Measurements from ENCODE around the gene USP37.

Gene USP37

GRCh38 chr2:218405746-218406208 is 162.4 kb downstream of the USP37 start:
- peak overlapping the region; percentile 67 for H3K4me3 ChIP-seq
- DNase-seq (ENCODE audit: low spot score): peak; percentile 87
- H3K27ac ChIP-seq: peak overlapping the region; percentile 79 to 95
- no peak for TF ChIP-seq CTCF (IDR thresholded peaks at IDR 0.05)

GRCh38 chr2:218405086-218405745 is 162.9 kb downstream of the USP37 start:
- Histone ChIP-seq H3K27ac (peak overlapping the region; percentile 79 to 95), H3K4me3 (peak overlapping the region; percentile 67)
- TF ChIP-seq CTCF (IDR thresholded peaks at IDR 0.05): no peak
- DNase-seq (ENCODE audit: low spot score): no peak

- Histone ChIP-seq H3K27ac (peak overlapping the region; percentile 79 to 95), H3K4me3 (no peak overlapping the region)
- TF ChIP-seq CTCF (IDR thresholded peaks at IDR 0.05): no peak
- no peak for DNase-seq (ENCODE audit: low spot score)
Observed at GRCh38 chr2:218404351-218405085, 163.6 kb downstream of the USP37 start.

- DNase-seq (ENCODE audit: low spot score): no peak
- H3K27ac ChIP-seq: peak overlapping the region in 1 of 2 donors; percentile 95
- no peak overlapping the region for H3K4me3 ChIP-seq
- TF ChIP-seq CTCF (IDR thresholded peaks at IDR 0.05): no peak
Observed at GRCh38 chr2:218403810-218404209, 164.3 kb downstream of the USP37 start.

- H3K4me3 ChIP-seq: no peak overlapping the region
- no peak for DNase-seq (ENCODE audit: low spot score)
- TF ChIP-seq CTCF (IDR thresholded peaks at IDR 0.05): no peak
- peak overlapping the region; percentile 96 for H3K27ac ChIP-seq
Observed at GRCh38 chr2:218402911-218403411, 165.2 kb downstream of the USP37 start.

- no peak for DNase-seq (ENCODE audit: low spot score)
- peak overlapping the region; percentile 88 for H3K4me3 ChIP-seq
Observed at GRCh38 chr2:218402491-218402901, 165.7 kb downstream of the USP37 start.

More at GRCh38 chr2:218402491-218402901, 165.7 kb downstream of the USP37 start:
- TF ChIP-seq CTCF (IDR thresholded peaks at IDR 0.05): no peak
- H3K27ac ChIP-seq: peak overlapping the region; percentile 96

All from coronary artery (tissue), 2 donors.